T-cell (primary cell): Measurements from ENCODE around the gene DYSF. TPM values are rescaled to one million over a fixed set of nuclear protein-coding genes. Genes with fewer than 3 reads are reported as not detected.

Experiments used
- ATAC-seq, 4 experiments: fragments of 200-7000 bp in 3 of 4; fragments of 150-1000 bp in 1 of 4; cut with Tn5 transposase; replicated peaks in 1 of 4; 1 replicate in 3 of 4; 2 replicates in 1 of 4; pipeline ENCODE4 v1.10.0; 2021; ENCODE audit warnings: moderate library complexity in 3 of 4, mild to moderate bottlenecking in 2 of 4, moderate number of reproducible peaks in 1 of 4
- CTCF ChIA-PET, 2 donors: fragments of 300-600 bp; sonication (Branson Sonifier 250); formaldehyde crosslinking; loops; one replicate each; lab custom pipeline; 2022; ENCODE audit warnings: antibody characterized with exemption in 2 of 2; lab: Charles Lee
- POLR2A ChIA-PET, 2 donors: fragments of 300-600 bp; sonication (Branson Sonifier 250); formaldehyde crosslinking; loops; one replicate each; lab custom pipeline; 2022; ENCODE audit warnings: antibody characterized with exemption in 2 of 2; lab: Charles Lee
- DNase-seq, 35 experiments: peaks; one replicate each; pipeline versions ENCODE4 v3.0.0 to v3.0.0-alpha.2; 2013 to 2023
- H3K27ac ChIP-seq: one replicate; pipeline ENCODE4 v1.5.1; 2013; ENCODE audit warnings: low read length
- H3K27me3 ChIP-seq, 2 experiments: replicated peaks in 1 of 2; 1 replicate in 1 of 2; 2 replicates in 1 of 2; pipeline versions ENCODE4 v1.6.1 to v1.7.0; 2013; ENCODE audit warnings: low read length in 1 of 2, mixed read lengths in 1 of 2; ENCODE audit not compliant: control insufficient read depth in 2 of 2, insufficient read depth in 2 of 2; ENCODE audit errors: extremely low read depth in 1 of 2
- H3K36me3 ChIP-seq, 2 donors: 1 replicate in 1 of 2; 2 replicates in 1 of 2; pipeline versions ENCODE4 v1.6.1 to v1.7.0; 2013; ENCODE audit warnings: low read length in 1 of 2; ENCODE audit not compliant: control insufficient read depth in 2 of 2, insufficient read depth in 1 of 2; ENCODE audit errors: extremely low read depth in 1 of 2
- H3K4me1 ChIP-seq, 2 experiments: 1 replicate in 1 of 2; 2 replicates in 1 of 2; pipeline versions ENCODE4 v1.6.1 to v1.7.0; 2013; ENCODE audit warnings: low read length in 2 of 2, mixed read lengths in 1 of 2; ENCODE audit not compliant: insufficient read depth in 2 of 2, control insufficient read depth in 1 of 2; ENCODE audit errors: extremely low read depth in 1 of 2
- H3K4me3 ChIP-seq, 2 donors: 1 replicate in 1 of 2; 2 replicates in 1 of 2; pipeline versions ENCODE4 v1.5.1 to v1.7.0; 2013; ENCODE audit warnings: mild to moderate bottlenecking in 2 of 2, low read length in 1 of 2, moderate library complexity in 1 of 2; ENCODE audit not compliant: control insufficient read depth in 1 of 2; ENCODE audit errors: extremely low read depth in 1 of 2
- H3K9me3 ChIP-seq: 2 replicates; pipeline ENCODE4 v1.7.0; 2013
- H3K27ac Mint-ChIP-seq, 2 donors: one replicate each; pipeline ENCODE4 v1.8.0; 2020 to 2021; ENCODE audit warnings: mild to moderate bottlenecking in 2 of 2, mixed read lengths in 2 of 2
- H3K27me3 Mint-ChIP-seq, 2 donors: one replicate each; pipeline ENCODE4 v1.8.0; 2021 to 2022; ENCODE audit warnings: mixed read lengths in 2 of 2
- H3K36me3 Mint-ChIP-seq: one replicate; pipeline ENCODE4 v1.8.0; 2021; ENCODE audit warnings: mixed read lengths
- H3K4me1 Mint-ChIP-seq, 3 donors: one replicate each; pipeline ENCODE4 v1.8.0; 2020 to 2022; ENCODE audit warnings: mixed read lengths in 3 of 3, mild to moderate bottlenecking in 1 of 3
- H3K4me3 Mint-ChIP-seq, 3 donors: one replicate each; pipeline ENCODE4 v1.8.0; 2020 to 2022; ENCODE audit warnings: mild to moderate bottlenecking in 3 of 3, mixed read lengths in 3 of 3, moderate library complexity in 3 of 3
- H3K9me3 Mint-ChIP-seq, 3 donors: one replicate each; pipeline ENCODE4 v1.8.0; 2020 to 2022; ENCODE audit warnings: mixed read lengths in 3 of 3
- WGBS: methylation state at CpG from one replicate; pipeline ENCODE4 v1.1.5; 2013; ENCODE audit warnings: missing lambda C conversion rate; ENCODE audit not compliant: insufficient coverage; 5-methylcytosine and 5-hydroxymethylcytosine counted together
- total RNA-seq, 35 experiments: library from RNA in 6 of 35; stranded (reverse) in 6 of 35; fragments of 120-200 nt in 1 of 35; gene quantifications; one replicate each; pipeline versions ENCODE4 v1.2.1 to v1.2.4 and lab custom pipeline; 2013 to 2026

The DYSF gene
- total RNA-seq, 5 donors from 2014 or later (not counting 1 experiment from before 2014, with no cell fraction given): 0.56 to 3.4 (median 1.9) TPM

DNA sequence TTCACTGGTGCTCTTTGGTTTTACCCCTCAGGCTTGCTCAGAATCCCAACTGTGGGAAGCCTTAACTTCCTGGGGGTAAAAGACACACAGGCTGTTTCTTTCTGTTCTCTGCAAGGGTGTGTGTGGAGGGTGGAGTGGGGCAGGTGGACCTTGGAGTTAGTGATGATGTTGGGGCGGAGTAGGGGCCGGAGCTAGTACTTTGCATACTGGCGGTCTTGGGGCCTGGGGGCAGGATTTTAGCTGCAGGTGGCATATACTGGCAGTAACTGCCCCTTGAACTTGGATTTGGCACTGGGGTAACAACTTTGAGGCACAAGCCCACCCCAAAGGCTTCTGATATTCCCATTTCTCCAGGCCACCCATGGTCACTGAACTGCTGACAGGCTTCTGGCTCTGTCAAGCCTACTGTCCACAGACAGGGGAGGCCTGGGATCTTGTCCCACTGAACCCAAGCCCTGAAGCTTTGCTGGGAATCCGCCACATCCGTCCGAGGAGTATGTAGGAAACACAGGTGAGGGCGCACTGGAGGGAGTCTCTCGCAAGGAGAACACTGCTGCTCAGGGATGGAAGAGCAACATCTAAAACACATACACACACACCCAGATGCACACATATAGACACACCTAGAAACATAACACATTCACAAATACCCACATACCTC, 258.9 kb downstream of the DYSF start:
- Histone ChIP-seq H3K9me3 (no peaks in the 10 kb centered on the region), H3K36me3 (no peaks in the 10 kb centered on the region), H3K4me1 (no peaks in the 10 kb centered on the region), H3K27ac (no peak overlapping the region), H3K4me3 (no peak overlapping the region), H3K27me3 (peaks cover 0 to 19% of the 10 kb centered on the region in 2 experiments)
- DNase-seq (no peak), ATAC-seq (no peak)
- no peak overlapping the region for H3K27ac Mint-ChIP-seq
- no peaks in the 10 kb centered on the region for H3K9me3 Mint-ChIP-seq
- ChIA-PET CTCF (no interaction called here), POLR2A (no interaction called here)
- H3K27me3 Mint-ChIP-seq: peaks cover 0 to 12% of the 10 kb centered on the region in 2 donors
- H3K36me3 Mint-ChIP-seq: no peaks in the 10 kb centered on the region
- H3K4me1 Mint-ChIP-seq: no peaks in the 10 kb centered on the region
- WGBS: 92% methylated on average over 5 of the region's 8 CpGs
- H3K4me3 Mint-ChIP-seq: no peak overlapping the region

GRCh38 chr2:71713581-71714580, 260.5 kb downstream of the DYSF start:
- peaks cover 0 to 12% of the 10 kb centered on the region in 2 donors for H3K27me3 Mint-ChIP-seq
- H3K36me3 Mint-ChIP-seq: no peaks in the 10 kb centered on the region
- DNase-seq: no peak
- ChIA-PET CTCF (interaction anchor here in 1 of 2 donors (0.6 kb wide), 1 partner anchor 132 kb away, joined by 6 read pairs; no protein-coding TSS in a partner anchor), POLR2A (no interaction called here)
- Histone ChIP-seq H3K27me3 (peaks cover 0 to 20% of the 10 kb centered on the region in 2 experiments), H3K4me3 (no peak overlapping the region), H3K36me3 (no peaks in the 10 kb centered on the region), H3K27ac (no peak overlapping the region), H3K9me3 (no peaks in the 10 kb centered on the region), H3K4me1 (no peaks in the 10 kb centered on the region)
- H3K9me3 Mint-ChIP-seq: no peaks in the 10 kb centered on the region
- H3K4me1 Mint-ChIP-seq: no peaks in the 10 kb centered on the region
- no peak overlapping the region for H3K27ac Mint-ChIP-seq
- H3K4me3 Mint-ChIP-seq: no peak overlapping the region
- 79% methylated on average over 9 of the region's 11 CpGs for WGBS
- ATAC-seq: no peak

- Mint-ChIP-seq H3K4me3 (no peak overlapping the region), H3K9me3 (no peaks in the 10 kb centered on the region), H3K4me1 (no peaks in the 10 kb centered on the region), H3K36me3 (no peaks in the 10 kb centered on the region), H3K27me3 (peaks cover 0 to 14% of the 10 kb centered on the region in 2 donors), H3K27ac (no peak overlapping the region)
- ChIA-PET CTCF (no interaction called here), POLR2A (no interaction called here)
- ATAC-seq (no peak), DNase-seq (no peak)
- WGBS: 67% methylated on average over 2 of the region's 4 CpGs
- no peaks in the 10 kb centered on the region for H3K36me3 ChIP-seq
- peaks cover 0 to 22% of the 10 kb centered on the region in 2 experiments for H3K27me3 ChIP-seq
- H3K9me3 ChIP-seq: no peaks in the 10 kb centered on the region
- no peaks in the 10 kb centered on the region for H3K4me1 ChIP-seq
- H3K27ac ChIP-seq: no peak overlapping the region
- no peak overlapping the region for H3K4me3 ChIP-seq
Observed at GRCh38 chr2:71714601-71715240, 261.4 kb downstream of the DYSF start.

- ChIA-PET POLR2A (no interaction called here), CTCF (no interaction called here)
- Histone ChIP-seq H3K27me3 (peaks cover 0 to 22% of the 10 kb centered on the region in 2 experiments), H3K9me3 (no peaks in the 10 kb centered on the region), H3K27ac (no peak overlapping the region), H3K4me3 (no peak overlapping the region), H3K4me1 (no peaks in the 10 kb centered on the region), H3K36me3 (no peaks in the 10 kb centered on the region)
- 81% methylated on average over 4 of the region's 6 CpGs for WGBS
- peaks cover 0 to 14% of the 10 kb centered on the region in 2 donors for H3K27me3 Mint-ChIP-seq
- no peaks in the 10 kb centered on the region for H3K9me3 Mint-ChIP-seq
- no peaks in the 10 kb centered on the region for H3K36me3 Mint-ChIP-seq
- no peaks in the 10 kb centered on the region for H3K4me1 Mint-ChIP-seq
- no peak for DNase-seq
- no peak for ATAC-seq
- H3K4me3 Mint-ChIP-seq: no peak overlapping the region
- no peak overlapping the region for H3K27ac Mint-ChIP-seq
Observed at GRCh38 chr2:71715241-71715750, 261.9 kb downstream of the DYSF start.

- ChIA-PET POLR2A (no interaction called here), CTCF (no interaction called here)
- Histone ChIP-seq H3K27ac (no peak overlapping the region), H3K4me1 (no peaks in the 10 kb centered on the region), H3K36me3 (no peaks in the 10 kb centered on the region), H3K4me3 (no peak overlapping the region), H3K27me3 (peaks cover 0 to 27% of the 10 kb centered on the region in 2 experiments), H3K9me3 (no peaks in the 10 kb centered on the region)
- Mint-ChIP-seq H3K4me1 (no peaks in the 10 kb centered on the region), H3K36me3 (no peaks in the 10 kb centered on the region), H3K27ac (no peak overlapping the region), H3K9me3 (no peaks in the 10 kb centered on the region), H3K27me3 (peaks cover 0 to 12% of the 10 kb centered on the region in 2 donors), H3K4me3 (no peak overlapping the region)
- 91% methylated on average over 1 of the region's 4 CpGs for WGBS
- DNase-seq (no peak), ATAC-seq (no peak)
Observed at GRCh38 chr2:71715951-71716696, 262.8 kb downstream of the DYSF start.
